ENCODE data around the gene RAP1B.

RAP1B gene

GRCh38 chr12:68612202-68612601, 1.5 kb downstream of the RAP1B start:
- DNase-seq = no peak

- no peak for DNase-seq
Measured at GRCh38 chr12:68612697-68613096, 2.0 kb downstream of the RAP1B start.

- no peak for DNase-seq
Measured at GRCh38 chr12:68613209-68613904, 2.7 kb downstream of the RAP1B start.

DNA sequence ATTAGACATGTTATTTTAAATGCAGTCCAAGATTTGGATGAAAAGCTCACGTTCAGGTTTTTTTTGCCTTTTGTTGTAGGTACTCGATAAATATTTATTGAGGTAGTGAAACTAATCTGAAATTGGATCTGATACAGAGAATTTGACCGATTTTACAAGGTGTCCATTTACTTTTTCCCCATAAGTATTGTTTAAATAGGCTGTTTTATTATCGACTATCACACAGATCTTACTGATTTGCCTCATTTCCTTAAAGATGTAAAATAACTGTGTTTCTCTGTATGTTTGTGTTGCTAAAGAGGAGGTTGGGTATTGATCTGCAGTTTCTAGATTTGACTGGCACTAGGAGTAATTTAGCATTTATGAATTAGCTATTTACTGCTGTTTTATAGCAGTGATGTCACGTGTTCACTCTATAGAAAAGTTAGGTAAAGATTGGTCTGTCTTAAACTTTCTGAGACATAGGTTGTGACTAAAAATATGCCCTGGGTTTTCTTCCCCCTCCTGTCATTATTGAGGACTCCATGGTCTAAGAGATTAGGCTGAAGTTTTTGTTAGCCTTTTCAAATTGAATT, 3.5 kb downstream of the RAP1B start:
- DNase-seq = no peak

GRCh38 chr12:68614769-68615168, 4.1 kb downstream of the RAP1B start:
- no peak for DNase-seq

DNA sequence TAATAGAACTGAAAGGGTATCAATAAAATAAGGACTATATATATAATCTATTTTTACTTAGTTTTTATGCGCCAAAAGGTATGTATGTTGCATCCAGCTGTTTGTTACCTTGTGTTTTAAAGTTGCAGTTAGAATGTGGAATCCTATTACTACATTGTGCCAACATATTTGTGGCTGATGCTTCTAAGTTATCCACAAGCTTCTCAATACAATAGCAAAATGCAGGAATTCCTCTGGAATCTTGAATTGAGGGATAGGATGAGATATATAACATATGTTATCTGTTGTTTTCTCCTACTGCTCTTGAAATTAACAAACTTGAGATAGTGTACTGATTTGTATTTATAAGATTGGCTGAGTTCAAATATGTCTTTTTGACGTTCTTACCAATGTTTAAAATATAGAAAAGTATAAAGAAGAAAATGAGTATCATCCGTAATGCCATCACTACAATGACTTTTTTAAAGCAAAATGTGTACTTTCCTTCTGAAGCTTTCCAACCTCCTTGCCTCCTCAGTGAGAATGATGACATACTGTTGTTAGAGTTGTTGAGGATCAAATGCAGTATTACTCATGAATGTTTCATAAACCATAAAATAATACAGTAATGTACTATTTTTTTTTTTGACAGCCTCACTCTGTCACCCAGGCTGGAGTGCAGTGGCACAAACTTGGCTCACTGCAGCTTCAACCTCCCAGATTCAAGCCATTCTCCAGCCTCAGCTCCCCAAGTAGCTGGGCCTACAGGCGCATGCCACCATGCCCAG, 6.6 kb downstream of the RAP1B start:
- DNase-seq = no peak

DNA sequence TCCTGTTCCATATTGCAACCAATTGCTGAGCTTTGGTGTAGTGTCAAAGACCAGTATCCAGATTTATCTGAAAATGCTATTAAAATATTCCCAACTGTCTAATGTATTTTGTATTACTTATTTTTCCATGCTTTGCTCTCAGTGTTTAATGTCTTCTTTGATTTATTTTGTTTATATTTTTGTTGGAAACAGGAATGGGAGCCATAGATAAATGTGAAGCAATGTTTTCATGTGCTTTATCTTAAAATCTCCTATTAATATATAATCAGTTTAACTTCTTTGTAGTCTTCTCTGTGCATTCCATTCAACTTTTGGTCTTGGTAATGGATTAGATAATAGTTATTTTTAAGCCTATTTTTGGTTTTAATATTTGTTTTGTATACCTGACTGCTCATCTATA, 8.8 kb downstream of the RAP1B start:
- DNase-seq = no peak

GRCh38 chr12:68620519-68621471, 10.1 kb downstream of the RAP1B start:
- no peak for DNase-seq

DNA sequence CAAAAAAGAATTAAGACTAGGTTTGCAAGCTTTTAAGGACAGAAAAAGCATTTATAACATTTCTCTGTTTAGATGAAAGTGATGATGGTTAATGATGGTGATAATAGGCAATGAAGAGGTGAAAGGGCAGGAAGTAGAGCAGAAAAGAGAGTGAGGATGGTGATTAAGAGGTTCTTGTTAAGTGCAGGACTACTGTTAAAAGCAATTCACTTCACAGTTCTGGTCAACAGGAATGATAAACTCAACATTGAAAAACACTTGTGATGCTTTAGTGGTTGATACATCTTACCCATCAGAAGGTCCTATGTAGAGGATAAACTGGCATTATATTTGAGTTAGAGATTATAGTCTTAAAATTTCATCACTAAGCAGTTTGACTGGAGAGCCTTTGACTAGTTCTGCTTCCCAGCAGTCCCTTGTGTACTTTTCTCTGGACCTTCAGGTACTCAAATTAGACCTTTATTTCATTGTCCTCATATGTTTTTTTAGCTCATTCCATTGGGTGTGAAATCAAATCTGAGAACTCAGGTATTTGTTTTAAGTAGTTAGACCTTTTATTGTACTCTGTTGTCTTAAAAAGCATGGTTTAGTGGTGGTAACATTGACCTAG, 10.9 kb downstream of the RAP1B start:
- no peak for DNase-seq

DNA sequence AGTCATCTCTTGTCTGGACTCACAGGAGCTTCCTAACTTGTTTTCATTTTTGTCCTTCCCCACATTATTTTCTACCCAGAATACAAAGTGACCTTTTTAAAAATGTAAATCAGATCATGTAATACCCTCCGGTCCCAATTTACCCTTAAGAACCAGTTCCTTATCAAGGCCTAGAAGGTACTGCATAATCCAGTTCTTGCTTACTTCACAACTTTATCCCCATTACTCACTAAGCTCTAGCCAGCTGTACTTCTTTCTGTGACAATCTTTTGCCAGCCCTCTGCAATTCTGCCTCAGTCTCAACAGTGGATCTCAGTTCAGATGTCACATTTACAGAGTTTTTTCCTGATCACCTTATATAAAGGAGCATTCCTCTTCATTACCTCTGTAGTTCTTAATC, 11.6 kb downstream of the RAP1B start:
- DNase-seq = no peak

DNA sequence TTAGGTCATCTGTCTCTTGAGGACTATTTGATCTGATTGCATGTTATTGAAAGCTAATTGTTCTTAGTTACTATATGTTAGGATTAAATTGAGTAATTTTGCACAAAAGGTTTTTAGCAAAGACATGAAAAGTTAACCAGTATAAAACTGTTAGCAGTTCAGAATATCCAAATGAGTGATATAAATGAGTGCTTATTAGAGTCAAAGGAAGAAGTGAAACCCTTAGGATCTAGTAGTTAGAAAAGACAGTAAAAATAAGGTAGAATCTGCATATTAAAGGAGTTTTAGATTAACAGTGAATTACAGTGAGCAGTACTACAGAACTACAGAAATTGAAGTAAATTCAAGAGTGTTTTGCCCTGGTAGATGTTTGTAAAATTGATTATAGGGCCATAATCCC, 12.4 kb downstream of the RAP1B start:
- DNase-seq = no peak

GRCh38 chr12:68623984-68624383, 13.3 kb downstream of the RAP1B start:
- DNase-seq = no peak

- DNase-seq = no peak
Measured at GRCh38 chr12:68624933-68625332, 14.2 kb downstream of the RAP1B start.

- no peak for DNase-seq
Measured at GRCh38 chr12:68627673-68628319, 17.1 kb downstream of the RAP1B start.

DNA sequence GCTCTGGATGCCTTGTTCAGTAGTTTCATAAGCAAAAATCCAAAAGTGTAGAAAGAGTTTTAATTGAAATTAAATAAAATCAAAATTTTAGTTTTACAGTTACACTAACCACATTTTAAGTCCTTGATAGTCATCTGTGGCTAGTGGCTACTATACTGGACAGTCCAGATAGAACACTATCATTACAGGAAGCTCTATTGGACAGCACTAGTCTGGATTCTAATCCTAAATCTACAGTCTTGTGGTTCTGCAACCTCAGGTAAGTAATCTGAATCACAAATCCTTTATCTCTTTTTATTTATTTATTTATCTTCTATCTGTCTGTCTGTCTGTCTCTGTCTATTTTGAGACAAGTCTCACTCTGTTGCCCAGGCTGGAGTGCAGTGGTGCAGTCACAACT, 18.0 kb downstream of the RAP1B start:
- no peak for DNase-seq

GRCh38 chr12:68630050-68630449, 19.4 kb downstream of the RAP1B start:
- DNase-seq = no peak

GRCh38 chr12:68630598-68630997, 19.9 kb downstream of the RAP1B start:
- DNase-seq = no peak

GRCh38 chr12:68631227-68631626, 20.5 kb downstream of the RAP1B start:
- no peak for DNase-seq

GRCh38 chr12:68632486-68632885, 21.8 kb downstream of the RAP1B start:
- no peak for DNase-seq

- no peak for DNase-seq
Measured at GRCh38 chr12:68633614-68634558, 23.2 kb downstream of the RAP1B start.

- DNase-seq = no peak
Measured at GRCh38 chr12:68636268-68636667, 25.6 kb downstream of the RAP1B start.
